GM23248 (cell line): ENCODE measurements around the gene SMIM44.

Experiments
- EZH2 ChIP-seq: fragments of 200-600 bp; sonication (generic); IDR thresholded peaks from 2 replicates; pipeline ENCODE4 v1.6.1; 2018; ENCODE audit warnings: antibody characterized with exemption, mild to moderate bottlenecking; ENCODE audit not compliant: insufficient read depth, poor library complexity, severe bottlenecking
- EZH2phosphoT487 ChIP-seq: fragments of 200-600 bp; sonication (generic); IDR thresholded peaks from 2 replicates; pipeline ENCODE4 v1.6.1; 2018; ENCODE audit warnings: antibody characterized with exemption, moderate library complexity, mild to moderate bottlenecking, low read depth; ENCODE audit not compliant: insufficient read depth

DNA sequence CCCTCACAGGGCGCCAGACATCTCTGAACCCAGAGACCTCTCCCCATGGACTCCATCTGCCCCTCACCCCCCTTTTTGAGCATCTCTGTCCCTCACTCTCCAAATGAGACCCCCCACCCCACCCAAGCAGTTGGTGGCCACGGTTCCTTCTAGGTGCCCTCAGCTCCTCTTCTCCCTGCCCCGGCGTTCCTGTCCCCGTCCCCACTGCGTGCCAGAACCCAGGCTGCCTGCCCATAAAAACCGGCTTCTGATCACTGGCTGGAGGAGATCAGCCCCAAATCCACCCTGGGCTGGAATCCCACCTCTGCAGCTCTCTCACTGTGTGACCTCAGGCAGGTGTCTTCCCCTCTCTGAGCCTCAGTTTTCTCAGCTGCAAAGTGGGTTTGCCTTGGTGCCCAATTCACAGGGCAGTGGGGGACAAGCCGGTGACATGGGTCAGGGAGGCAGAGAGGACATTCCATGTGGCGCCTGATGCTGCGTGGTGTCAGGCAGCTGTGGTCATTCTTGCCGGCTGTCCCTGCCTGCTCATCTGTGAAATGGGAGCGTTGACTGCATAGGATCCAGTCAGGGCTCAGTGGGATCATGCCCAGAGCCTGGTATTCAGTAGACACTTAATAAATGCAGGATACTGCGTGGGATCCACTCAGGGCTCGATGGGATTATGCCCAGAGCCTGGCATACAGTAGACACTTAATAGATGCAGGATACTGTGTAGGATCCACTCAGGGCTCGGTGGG is 28.4 kb downstream of the SMIM44 start:
- no peak for TF ChIP-seq EZH2
- TF ChIP-seq EZH2phosphoT487: no peak
